Measurements from ENCODE around the gene CCDC148.

The CCDC148 gene

DNA sequence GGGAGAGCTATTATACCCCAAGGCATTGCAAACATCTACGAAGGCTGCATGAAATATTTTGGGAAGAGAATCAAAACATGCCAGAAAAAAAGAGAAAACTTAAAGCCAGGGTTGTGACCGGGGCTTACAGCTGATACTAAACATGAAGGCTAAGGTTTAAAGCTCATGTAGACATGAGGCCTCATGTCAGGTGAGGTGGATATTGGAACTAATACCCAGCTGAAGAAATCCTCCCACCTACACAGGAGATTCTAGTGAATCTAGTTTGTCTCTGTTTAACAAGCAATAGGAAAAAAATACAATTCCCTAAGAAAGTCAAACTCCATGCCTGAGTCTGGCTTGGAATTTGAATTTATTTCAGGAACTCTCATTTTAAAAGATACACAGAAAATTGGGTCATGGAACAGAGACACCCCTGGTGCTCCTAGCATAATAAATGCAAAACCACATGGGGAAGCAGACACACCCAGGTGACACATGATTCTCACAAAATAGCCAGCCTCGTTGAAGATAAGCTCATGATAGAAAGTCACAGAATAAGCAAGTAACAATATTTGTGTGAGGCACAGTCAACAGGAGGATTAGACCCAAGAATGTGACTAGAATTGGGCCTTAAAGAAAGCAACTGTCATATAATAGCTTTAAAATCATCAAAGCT lies 312.7 kb downstream of the CCDC148 start:
- no peak for DNase-seq

DNA sequence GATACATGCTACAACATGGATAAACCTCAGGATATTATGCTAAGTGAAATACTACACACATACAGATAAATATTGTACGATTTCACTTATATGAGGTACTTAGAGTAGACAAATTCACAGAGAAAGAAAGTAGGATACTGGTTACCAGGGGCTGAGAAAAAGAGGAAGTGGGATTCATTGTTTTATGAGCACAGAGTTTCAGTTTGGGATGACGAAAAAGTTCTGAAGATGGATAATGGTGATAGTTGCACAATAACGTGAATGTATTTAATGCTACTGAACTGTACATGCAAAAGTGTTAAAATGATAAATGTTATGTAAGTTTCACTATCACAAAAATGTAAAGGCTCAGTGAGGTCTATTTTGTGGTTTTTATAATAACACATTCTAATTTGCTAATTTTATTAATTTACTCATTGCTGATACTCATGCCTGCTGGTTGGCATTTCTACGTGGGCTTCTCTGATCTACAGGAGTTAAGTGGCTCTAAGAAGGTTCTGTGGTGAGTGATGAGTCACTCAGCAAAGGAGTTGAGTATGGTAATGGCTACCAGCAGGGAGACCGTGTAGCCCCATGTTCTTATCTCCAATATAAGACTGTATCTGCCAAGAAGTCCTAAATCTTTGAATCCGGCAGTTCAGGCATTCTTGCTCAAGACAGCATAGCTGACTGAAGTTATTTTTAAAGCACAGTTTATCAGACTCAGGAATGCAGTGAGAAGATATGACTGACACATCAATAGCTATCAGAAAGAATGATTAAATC lies 313.8 kb downstream of the CCDC148 start:
- no peak for DNase-seq

DNA sequence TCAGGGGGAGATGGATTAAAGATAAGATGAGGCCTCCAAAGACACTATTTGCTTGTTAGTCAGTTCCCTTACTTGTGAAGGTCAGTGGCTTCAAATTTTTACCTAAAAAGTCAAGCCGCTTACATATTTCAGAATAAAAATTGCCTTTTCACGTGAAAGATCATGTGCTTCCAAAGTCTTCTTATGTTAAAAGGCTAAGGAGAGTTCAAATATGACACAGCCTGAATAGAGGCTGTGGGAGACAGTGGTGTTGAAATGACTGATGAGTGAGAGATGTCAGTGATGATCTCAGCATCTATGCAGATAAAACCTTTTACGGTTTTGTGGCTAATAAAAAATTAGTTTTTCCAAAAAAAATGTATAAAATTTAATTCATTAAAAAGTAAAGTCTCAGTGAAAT lies 314.4 kb downstream of the CCDC148 start:
- DNase-seq = no peak

DNA sequence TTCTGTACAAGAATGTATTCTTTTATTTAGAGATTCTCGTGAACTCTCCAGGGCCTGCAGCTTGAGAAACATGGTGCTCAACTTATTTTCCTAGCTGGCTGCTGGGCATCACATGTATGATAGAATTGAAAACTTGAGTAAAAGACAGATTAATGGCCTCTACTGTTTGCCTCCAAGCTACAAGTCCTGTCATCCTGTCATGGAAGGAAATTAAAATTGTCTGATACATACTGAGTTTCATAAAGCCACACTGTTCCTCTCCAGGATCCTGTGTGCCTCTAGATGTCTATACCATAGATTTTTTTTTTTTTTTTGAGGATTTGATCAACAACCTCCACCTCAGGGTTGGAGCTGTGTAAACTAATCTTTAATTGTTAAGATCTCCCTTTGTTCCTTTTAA lies 316.4 kb downstream of the CCDC148 start:
- no peak for DNase-seq

DNA sequence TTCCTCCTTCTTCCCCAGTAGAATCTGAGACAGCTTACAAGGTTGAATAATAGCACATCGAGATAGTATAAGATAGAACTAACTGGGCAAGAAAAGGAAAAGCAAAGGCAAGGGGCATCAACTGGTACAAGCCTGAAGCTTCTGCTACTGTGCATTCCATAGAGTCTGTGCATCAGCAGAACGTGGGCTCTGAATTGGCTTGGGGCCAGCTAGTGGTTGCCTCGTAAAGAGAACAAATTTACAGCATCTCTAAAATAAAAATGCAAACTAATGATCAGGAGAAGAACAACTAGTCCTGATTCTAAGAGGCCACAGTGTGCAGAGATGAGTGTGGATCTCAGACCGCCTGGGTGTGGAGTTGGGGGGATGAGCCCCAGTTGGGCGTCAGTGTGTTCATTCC lies 318.3 kb downstream of the CCDC148 start:
- DNase-seq = no peak

DNA sequence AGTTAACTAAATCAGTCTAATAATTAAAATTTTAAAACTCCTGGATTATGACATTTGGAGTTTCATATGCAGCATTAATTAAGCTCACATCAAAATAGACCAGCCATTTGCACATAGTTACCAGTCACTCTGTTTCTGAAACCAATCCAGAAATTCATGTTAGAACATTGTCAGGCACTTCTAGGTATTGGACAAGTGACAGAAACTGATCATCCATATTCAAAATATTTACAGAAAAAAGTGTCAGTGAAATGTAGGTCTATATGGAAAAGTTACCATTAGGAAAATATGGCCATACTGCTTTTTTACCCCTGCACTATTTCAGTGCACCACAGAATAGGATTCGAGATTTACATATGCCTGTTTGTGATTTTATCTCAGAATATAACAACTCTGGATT lies 321.5 kb downstream of the CCDC148 start:
- DNase-seq = no peak

DNA sequence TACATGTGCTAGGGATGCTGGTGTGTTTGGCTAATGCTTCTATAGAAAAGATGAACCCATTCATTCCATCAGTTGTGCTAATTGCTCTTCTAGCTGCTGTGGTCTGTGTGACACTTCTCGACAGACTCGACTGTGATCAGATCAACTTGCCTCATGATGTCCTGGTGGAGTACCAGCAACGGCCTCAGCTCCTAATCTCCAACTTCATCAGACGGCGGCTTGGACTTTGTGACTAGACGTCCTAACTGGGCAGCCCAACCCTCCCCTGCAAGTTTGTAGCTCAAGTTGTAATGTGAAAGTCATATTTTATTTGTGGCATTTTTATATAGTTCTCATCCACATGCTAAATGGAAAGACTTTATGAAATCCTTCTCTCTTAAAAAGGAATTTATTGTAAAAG lies 321.9 kb downstream of the CCDC148 start:
- no peak for DNase-seq

DNA sequence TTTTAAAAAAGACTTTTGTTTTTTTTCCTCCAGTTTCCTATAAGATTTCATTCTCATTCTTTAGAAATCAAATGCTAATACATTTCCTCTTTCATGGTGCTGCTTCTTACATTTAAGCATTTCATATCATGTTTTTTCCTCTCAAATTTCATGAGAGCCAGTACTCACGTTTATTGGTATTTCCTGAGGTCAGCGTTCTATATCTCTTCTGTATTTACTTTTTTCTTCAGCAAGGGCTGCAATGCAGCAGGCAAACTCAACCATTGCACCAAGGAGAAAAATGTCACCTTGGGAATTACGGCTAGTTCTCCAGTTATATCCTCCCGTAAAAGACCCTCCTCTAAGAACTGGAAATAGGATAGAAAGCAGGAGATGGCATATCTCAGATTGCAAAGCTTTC lies 322.5 kb downstream of the CCDC148 start:
- no peak for DNase-seq

DNA sequence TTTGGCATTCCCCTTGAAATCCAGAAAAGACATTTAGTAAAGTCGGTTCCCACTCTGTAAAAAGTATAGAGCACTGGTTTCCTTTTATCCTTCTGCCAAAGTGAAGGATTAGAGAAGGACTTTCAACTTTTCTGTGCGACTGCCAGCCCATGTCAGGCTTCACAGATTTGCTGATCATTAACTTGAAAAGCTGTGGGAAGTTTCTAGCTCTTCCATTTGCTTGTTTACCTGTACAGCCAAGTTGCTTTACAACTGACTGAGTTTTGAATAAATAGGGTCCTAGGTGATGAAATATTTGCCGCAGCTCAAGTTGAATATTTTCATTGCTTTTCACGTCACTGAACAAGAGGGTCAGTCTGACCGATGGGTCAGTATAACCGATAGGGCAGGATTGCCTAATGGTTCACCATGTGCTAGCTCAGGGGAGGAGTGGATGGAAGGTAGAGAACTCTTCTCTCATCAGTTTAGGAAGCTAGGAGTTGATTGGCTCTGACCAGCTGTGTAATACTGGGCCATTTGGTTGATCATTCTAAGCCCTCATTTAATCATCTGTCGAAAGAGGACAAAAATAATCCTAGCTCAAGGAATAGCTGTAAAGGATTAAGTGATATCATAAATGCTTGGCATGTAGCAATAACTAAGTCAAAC lies 324.5 kb downstream of the CCDC148 start:
- DNase-seq = no peak

DNA sequence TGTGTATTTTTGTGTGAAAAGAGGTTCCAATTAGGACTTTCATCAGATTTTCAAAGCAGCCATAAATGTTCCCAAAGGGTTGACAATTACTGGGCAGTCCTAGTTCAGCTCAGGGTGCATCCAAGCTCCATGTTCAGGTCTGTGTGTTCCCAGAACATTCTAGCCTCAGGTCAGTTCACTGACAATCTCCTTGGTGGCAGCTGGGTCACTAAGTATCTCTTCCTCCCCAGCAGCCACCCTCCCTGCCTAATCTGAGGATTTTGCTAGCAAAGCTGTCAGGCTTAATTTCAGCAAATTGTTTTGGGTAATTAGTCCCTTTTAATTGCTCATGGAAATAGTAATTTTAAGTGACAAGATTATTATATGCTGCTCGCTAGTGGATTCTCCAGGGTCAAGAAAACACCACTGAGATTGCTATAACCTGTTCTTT lies 325.1 kb downstream of the CCDC148 start:
- DNase-seq = no peak

DNA sequence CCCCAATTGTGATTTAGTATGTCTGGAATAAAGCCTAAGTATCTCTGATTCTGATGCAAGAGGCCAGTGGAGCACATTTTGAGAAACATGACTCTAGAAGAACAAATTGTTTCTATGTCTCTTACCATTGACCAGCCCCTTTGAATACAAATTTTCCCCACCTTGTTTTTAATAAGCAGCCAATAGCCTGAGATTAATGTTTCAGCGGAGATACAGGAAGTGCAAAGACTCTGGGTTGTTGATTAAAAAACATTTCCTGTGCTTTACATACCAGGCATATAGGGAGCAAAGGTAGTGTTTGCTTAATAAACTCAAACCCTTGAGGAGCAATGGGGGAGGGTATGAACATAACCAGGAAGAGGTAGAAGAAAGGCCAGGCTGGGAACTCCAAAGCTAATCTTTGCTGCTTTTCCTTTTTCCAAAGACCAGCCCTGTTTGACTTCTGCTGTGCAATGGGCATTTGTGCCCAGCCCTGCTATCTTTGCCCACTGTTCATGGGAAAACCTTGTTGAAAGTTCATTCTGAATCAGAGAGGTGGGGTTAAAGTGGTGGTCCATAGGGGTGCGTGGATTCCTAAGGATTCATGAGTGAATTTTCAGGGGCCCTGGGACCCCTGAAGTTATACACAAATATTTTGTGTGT lies 325.6 kb downstream of the CCDC148 start:
- DNase-seq = no peak

DNA sequence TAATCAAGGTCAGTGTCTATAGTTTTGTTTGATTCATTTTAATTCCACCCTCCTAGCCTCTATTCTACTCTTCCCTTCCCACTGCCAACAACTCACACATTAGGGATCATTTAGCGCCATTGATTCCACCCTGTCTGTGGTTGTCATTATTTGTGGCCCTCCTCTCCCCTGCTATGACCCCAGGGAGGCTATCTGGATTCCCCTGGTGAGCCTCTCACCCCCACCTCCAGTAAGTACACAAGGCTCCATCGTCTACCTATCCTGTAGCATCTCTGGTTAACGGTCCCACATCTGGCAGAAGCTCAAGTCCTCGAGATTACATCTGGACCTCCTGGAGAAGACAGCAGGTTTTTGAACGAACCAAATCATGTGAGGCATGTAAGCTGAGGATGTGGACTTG lies 327.5 kb downstream of the CCDC148 start:
- no peak for DNase-seq

DNA sequence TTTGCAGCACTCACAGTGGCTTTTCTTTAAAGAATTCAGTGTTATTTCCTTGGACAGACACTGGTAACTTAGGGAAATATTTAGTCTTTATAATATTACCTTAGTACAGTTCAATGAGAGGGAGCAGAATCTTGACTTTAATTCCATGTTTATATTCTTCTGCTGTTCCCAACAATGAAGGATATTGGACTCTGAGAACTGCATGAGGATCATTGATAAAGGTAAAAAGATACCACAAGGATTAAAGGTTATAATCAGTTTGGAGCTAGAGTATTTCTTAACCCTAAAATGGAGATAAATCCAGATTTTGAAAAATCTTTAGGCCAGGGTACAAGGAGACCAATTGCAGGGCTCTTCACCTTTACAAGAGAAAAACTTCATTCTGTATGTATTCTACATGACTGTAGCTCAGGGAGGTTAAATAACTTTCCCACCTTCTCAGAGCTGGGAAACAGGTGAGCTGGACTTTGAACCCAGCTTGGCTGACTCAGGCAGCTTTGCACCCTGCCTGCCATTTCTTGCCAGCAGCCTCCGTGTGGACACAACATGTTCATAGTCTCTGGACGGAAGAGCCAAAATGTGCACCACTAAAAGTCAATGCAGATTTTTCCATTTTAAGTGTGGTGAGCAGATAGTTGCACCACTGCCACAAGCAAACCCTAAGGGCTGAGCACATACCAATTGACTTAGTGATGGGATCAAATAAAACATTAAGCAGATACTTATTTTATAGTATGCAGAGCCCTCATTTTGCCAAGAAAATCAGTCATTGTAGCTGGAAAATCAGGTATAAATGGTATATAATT lies 328.2 kb downstream of the CCDC148 start:
- no peak for DNase-seq

DNA sequence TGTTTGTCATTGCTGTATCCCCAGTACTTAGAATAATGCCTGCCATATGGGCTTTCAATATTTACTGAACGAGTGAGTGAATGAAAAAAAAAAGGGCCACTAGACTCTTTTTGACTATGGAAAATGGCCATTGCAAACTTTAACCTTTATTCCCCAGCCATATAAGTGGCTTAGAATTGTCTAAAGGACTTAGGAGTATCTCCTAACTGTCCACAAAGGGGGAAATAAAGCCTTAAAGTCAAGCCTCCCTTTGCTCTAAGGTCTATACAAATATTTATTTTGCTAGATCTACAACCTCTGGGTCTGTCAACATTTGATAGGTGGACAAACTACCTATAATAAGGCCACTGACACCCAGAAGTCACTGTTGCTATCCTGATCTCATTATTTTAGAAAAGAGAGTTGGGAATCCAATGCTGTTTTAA lies 329.2 kb downstream of the CCDC148 start:
- DNase-seq = no peak

DNA sequence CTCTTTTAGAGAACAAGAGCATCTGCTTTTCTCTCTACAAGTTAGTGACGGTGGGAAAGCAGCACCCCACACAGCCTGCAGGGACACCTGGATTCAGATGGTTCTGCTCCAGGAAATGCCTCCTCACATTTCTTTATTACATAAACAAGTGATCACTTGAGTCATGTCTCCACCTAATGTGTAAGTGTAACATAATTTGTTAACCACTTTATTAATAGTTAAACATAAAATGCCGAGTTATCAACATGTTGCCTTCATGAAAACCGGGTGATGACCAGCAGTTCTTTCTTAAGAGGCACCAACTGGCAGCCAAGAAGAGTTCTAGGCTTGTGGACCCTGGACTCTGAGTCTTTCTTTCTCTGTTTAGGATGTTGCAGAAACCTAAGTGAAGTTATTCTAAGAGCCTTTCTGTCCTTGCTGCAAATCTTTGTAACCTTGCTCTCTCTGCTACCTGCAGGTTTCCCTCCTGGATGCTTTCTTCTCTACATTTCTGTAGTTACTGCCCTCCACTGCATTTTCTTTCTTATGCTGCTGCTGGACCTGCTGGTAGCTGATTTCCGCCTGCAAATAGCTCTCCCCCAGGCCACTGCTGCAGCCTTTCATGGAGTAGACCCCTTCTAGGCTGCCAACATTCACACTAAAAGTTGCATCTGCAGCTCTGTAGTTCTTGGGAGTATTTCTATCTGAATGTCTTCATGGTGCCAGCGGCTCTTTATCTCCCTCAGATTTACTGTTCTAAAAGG lies 330.6 kb downstream of the CCDC148 start:
- no peak for DNase-seq

DNA sequence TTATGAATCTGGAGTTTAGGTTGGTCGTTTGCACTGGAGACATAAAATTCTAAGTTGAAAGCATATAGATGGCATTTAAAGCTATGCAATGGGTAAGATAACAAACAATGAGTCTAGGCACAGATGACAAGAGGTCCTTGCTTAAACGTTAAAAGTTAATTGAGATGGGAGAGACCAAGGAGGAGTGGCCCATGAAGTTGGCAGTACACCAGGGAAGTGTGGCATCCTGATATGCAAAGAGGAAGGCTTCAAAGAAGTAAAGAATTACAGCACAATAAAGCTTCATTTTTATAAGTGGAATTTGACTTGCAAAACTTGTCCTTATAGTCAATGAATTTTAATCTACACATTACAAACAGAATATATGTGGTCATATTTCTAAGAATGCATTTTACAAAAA lies 331.7 kb downstream of the CCDC148 start:
- no peak for DNase-seq

All from NCI-H748 treated with DMSO at 0.1 percent for 48 hours (cell line).